ENCODE results near the gene PROP1.
"Not testable (repeated sequence)": the region's sequence is repeated elsewhere in the genome, so short reads cannot be mapped to it uniquely, and the experiment has no call there.

DNA sequence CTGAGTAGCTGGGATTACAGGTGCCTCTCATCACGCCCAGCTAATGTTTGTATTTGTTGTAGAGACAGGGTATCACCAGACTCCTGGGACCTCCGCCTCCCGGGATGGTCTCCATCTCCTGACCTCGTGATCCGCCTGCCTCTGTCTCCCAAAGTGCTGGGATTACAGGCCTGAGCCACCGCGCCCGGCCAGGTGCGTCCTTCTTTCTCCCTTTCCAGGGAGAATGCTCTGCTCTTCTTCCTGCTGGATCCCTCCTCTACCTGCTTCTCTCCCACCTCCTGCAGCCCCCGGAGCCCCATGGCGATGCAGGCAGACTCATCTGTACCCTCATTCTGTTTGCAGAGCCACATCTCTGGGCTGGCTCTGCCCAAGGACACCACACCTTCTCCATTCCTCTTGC, 42.9 kb downstream of the PROP1 start:
- TF ChIP-seq, protein P1, sequence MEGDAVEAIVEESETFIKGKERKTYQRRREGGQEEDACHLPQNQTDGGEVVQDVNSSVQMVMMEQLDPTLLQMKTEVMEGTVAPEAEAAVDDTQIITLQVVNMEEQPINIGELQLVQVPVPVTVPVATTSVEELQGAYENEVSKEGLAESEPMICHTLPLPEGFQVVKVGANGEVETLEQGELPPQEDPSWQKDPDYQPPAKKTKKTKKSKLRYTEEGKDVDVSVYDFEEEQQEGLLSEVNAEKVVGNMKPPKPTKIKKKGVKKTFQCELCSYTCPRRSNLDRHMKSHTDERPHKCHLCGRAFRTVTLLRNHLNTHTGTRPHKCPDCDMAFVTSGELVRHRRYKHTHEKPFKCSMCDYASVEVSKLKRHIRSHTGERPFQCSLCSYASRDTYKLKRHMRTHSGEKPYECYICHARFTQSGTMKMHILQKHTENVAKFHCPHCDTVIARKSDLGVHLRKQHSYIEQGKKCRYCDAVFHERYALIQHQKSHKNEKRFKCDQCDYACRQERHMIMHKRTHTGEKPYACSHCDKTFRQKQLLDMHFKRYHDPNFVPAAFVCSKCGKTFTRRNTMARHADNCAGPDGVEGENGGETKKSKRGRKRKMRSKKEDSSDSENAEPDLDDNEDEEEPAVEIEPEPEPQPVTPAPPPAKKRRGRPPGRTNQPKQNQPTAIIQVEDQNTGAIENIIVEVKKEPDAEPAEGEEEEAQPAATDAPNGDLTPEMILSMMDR (IDR thresholded peaks at IDR 0.05 in 8 of 11, conservative IDR thresholded peaks at IDR 0.05 in 3 of 11), result not testable (repeated sequence)
- TF ChIP-seq POLR2AphosphoS5 (IDR thresholded peaks at IDR 0.05), result not testable (repeated sequence)
